Right atrium auricular region (tissue), 2 donors: Measurements from ENCODE around the gene C6orf62. TPM values are rescaled to one million over a fixed set of nuclear protein-coding genes. Genes with fewer than 3 reads are reported as not detected.
"Not testable (repeated sequence)": the region's sequence is repeated elsewhere in the genome, so short reads cannot be mapped to it uniquely, and the experiment has no call there.

ENCODE experiments used
- DNase-seq: peaks from one replicate; pipeline ENCODE4 v3.0.0-alpha.2; 2019; ENCODE audit warnings: low spot score
- H3K27ac ChIP-seq, 2 donors: fragments of 200-600 bp; sonication (generic); 1 replicate in 1 of 2; 2 replicates in 1 of 2; pipeline ENCODE4 v1.5.1; 2016 to 2019
- H3K27me3 ChIP-seq, 2 donors: fragments of 200-600 bp; sonication (generic); one replicate each; pipeline versions ENCODE4 v1.5.1 to v1.6.0; 2017 to 2019
- H3K36me3 ChIP-seq: fragments of 200-600 bp; sonication (generic); one replicate; pipeline ENCODE4 v1.5.1; 2016
- H3K4me1 ChIP-seq, 2 donors: fragments of 200-600 bp; sonication (generic); one replicate each; pipeline versions ENCODE4 v1.5.1 to v1.6.0; 2017 to 2019
- H3K4me3 ChIP-seq, 2 donors: fragments of 200-600 bp; sonication (generic); 1 replicate in 1 of 2; 2 replicates in 1 of 2; pipeline ENCODE4 v1.5.1; 2017 to 2019; ENCODE audit warnings: mild to moderate bottlenecking in 1 of 2, moderate library complexity in 1 of 2
- H3K9me3 ChIP-seq, 2 donors: fragments of 200-600 bp; sonication (generic); one replicate each; pipeline ENCODE4 v1.5.1; 2019
- total RNA-seq, 2 donors: library from RNA; depleted of rRNA; stranded (reverse); fragments of >200 nt; gene quantifications; one replicate each; pipeline ENCODE4 v1.1.0, GENCODE V29; 2016
- TF ChIP-seq, protein P1 (sequence below), 2 donors: fragments of 200-600 bp; sonication (generic); IDR thresholded peaks; one replicate each; pipeline ENCODE4 v1.5.1; 2019; ENCODE audit warnings: antibody characterized with exemption in 2 of 2

C6orf62 gene
- total RNA-seq, 2 donors from 2014 or later: 24.0 to 47.4 TPM

DNA sequence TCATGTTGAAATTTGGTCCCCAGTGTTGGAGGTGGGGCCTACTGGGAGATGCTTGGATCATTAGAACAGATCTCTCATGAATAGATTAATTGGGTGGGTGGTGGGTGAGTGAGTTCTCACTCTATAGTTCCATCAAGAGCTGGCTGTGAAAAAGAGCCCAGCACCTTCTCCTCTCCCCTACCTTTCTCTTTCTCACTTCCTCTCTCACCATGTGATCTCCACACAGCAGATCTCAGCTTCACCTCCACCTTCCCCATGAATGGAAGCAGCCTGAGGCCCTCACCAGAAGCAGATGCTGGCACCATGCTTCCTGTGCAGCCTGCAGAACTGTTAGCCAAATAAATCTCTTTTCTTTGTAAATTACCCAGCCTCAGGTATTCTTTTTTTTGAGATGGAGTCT, 42.9 kb upstream of the C6orf62 start:
- Histone ChIP-seq H3K4me1 (no peaks in the 10 kb centered on the region), H3K36me3 (no peaks in the 10 kb centered on the region), H3K27ac (no peak overlapping the region), H3K27me3 (no peaks in the 10 kb centered on the region), H3K4me3 (no peak overlapping the region), H3K9me3 (no peaks in the 10 kb centered on the region)
- no peak for DNase-seq
- TF ChIP-seq, protein P1, sequence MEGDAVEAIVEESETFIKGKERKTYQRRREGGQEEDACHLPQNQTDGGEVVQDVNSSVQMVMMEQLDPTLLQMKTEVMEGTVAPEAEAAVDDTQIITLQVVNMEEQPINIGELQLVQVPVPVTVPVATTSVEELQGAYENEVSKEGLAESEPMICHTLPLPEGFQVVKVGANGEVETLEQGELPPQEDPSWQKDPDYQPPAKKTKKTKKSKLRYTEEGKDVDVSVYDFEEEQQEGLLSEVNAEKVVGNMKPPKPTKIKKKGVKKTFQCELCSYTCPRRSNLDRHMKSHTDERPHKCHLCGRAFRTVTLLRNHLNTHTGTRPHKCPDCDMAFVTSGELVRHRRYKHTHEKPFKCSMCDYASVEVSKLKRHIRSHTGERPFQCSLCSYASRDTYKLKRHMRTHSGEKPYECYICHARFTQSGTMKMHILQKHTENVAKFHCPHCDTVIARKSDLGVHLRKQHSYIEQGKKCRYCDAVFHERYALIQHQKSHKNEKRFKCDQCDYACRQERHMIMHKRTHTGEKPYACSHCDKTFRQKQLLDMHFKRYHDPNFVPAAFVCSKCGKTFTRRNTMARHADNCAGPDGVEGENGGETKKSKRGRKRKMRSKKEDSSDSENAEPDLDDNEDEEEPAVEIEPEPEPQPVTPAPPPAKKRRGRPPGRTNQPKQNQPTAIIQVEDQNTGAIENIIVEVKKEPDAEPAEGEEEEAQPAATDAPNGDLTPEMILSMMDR (IDR thresholded peaks at IDR 0.05): no peak

DNA sequence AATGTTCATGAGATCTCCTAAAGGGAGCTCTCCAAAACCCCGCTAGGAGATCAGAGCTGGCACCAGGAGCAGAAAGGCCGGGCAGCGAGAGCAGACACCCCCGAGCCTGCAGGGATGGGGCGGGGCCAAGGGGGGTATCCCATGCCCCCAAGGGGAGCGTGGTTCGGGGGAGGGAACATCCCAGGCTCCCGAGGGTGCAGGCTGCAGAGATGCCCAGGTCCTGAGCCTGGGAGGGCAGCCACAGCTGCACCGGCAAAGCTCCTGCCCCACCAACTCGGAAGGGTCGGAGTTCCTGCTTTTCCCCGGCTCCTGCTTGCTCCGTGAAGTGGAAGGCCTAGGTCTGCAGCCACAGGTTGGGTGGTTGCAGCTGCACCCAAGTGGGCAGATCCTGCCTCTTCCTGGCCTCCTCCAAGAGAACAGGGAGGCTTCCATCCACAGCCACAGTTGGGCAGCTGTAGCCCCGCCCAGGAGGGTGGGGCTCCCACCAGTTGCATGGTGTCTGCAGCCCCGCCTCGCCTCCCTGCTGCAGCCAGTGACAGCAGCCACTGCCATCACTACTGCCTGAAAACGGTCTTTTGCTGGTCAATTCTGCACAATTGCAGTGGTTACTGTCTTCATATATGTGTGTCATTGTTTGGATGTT, 42.4 kb upstream of the C6orf62 start:
- DNase-seq: no peak
- no peaks in the 10 kb centered on the region for H3K27me3 ChIP-seq

DNA sequence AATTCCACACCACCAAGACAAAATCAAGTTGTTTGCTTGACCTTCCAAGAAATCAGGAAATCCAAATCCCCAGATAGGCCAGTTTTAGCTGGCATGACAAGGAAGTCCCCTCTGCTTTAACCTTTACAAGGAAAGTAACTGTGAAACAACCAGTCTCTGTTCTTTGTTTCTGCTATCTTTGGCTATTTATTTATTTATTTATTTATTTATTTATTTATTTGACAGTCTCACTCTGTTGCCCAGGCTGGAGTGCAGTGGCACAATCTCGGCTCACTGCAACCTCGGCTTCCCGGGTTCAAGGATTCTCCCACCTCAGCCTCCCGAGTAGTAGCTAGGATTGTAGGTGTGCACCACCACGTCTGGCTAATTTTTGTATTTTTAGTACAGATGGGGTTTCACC, 41.3 kb upstream of the C6orf62 start:
- H3K27ac ChIP-seq: no peak overlapping the region
- H3K4me1 ChIP-seq: no peaks in the 10 kb centered on the region
- TF ChIP-seq, protein P1 (IDR thresholded peaks at IDR 0.05): no peak
- no peaks in the 10 kb centered on the region for H3K27me3 ChIP-seq
- no peaks in the 10 kb centered on the region for H3K36me3 ChIP-seq
- DNase-seq: no peak
- H3K9me3 ChIP-seq: no peaks in the 10 kb centered on the region
- no peak overlapping the region for H3K4me3 ChIP-seq

More for the DNA sequence above, 42.4 kb upstream of the C6orf62 start:
- H3K4me1 ChIP-seq: no peaks in the 10 kb centered on the region
- H3K27ac ChIP-seq: no peak overlapping the region
- no peaks in the 10 kb centered on the region for H3K36me3 ChIP-seq
- H3K4me3 ChIP-seq: no peak overlapping the region
- TF ChIP-seq, protein P1 (IDR thresholded peaks at IDR 0.05): no peak
- H3K9me3 ChIP-seq: no peaks in the 10 kb centered on the region

DNA sequence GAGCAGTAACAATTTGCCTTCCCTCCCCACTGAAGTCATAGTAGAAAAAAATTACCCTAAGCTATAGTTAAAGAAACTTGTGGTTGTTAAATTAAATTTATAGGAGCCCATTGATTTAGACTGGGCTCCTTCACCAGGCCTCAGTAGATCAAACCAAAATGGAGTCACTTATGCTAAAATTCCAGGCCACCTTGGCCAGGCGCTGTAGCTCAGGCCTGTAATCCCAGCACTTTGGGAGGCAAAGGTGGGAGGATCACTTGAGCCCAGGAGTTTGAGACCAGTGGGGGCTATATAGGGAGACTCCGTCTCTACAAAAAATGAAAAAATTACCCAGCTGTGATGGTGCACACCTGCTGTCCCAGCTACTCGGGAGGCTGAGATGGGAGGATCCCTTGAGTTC, 40.8 kb upstream of the C6orf62 start:
- H3K9me3 ChIP-seq: no peaks in the 10 kb centered on the region
- no peak for DNase-seq
- H3K4me3 ChIP-seq: no peak overlapping the region
- no peaks in the 10 kb centered on the region for H3K4me1 ChIP-seq
- H3K36me3 ChIP-seq: no peaks in the 10 kb centered on the region
- H3K27me3 ChIP-seq: no peaks in the 10 kb centered on the region
- no peak overlapping the region for H3K27ac ChIP-seq
- TF ChIP-seq, protein P1 (IDR thresholded peaks at IDR 0.05): no peak

DNA sequence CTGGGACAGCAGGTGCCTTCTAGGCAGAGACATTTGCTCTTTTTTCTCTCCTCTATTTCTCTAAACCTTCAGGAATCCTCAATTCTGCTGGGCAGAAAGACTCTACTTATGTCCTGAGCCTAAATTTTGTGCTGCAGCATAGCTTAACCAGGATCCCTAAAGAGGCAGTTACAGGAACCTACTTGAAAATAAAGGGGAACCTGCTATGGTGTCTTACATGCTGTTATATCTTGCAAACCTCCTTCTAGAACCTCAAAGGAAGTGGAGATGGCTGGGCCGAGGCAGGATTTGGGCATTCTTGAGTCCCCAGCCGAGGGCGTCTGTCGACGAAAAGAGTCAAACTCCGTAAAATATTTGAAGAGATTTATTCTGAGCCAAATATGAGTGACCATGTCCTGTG, 38.7 kb upstream of the C6orf62 start:
- H3K27ac ChIP-seq: no peak overlapping the region
- TF ChIP-seq, protein P1 (IDR thresholded peaks at IDR 0.05): no peak
- H3K27me3 ChIP-seq: no peaks in the 10 kb centered on the region

DNA sequence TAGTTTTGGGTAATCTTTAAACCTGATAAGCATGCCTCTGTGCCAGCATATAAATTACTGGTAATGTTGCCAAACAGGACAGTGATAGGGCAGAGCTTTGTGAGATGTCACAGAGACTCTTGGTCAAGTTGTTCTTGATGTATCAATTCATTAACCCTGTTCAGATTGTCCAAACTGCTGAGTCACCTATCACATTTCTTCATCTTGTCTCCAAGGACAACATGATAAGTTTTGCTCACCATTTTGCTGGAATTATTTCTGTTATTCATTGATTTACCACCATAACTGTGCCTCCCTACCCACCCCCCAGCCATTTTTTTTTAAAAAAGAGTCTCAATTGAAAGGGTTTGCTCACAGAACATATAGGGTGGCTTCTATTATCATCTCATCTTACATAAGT, 36.3 kb upstream of the C6orf62 start:
- no peaks in the 10 kb centered on the region for H3K27me3 ChIP-seq
- no peak overlapping the region for H3K4me3 ChIP-seq
- no peaks in the 10 kb centered on the region for H3K4me1 ChIP-seq
- TF ChIP-seq, protein P1 (IDR thresholded peaks at IDR 0.05): no peak
- no peak for DNase-seq
- no peaks in the 10 kb centered on the region for H3K9me3 ChIP-seq
- no peak overlapping the region for H3K27ac ChIP-seq
- no peaks in the 10 kb centered on the region for H3K36me3 ChIP-seq

More for the DNA sequence above, 38.7 kb upstream of the C6orf62 start:
- no peak for DNase-seq
- Histone ChIP-seq H3K4me3 (no peak overlapping the region), H3K36me3 (no peaks in the 10 kb centered on the region), H3K9me3 (no peaks in the 10 kb centered on the region), H3K4me1 (no peaks in the 10 kb centered on the region)

DNA sequence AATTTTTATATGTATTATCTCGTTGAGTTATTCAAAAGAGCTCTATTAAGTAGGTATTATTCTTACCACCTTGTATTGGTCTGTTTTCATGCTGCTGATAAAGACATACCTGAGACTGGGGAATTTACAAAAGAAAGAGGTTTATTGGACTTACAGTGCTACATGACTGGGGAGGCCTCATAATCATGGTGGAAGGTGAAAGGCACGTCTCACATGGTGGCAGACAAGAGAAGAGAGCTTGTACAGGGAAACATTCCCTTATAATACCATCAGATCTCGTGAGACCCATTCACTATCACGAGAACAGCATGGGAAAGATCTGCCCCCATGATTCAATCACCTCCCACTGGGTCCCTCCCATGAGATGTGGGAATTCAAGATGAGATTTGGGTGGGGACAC, 35.4 kb upstream of the C6orf62 start:
- not testable (repeated sequence) for H3K4me3 ChIP-seq, H3K9me3 ChIP-seq, H3K36me3 ChIP-seq, H3K27me3 ChIP-seq, DNase-seq, H3K27ac ChIP-seq, H3K4me1 ChIP-seq
